GM19238 (cell line): ENCODE data around the gene PRKCQ.
"Not testable (repeated sequence)": the region's sequence is repeated elsewhere in the genome, so short reads cannot be mapped to it uniquely, and the experiment has no call there.

Experiments
- DNase-seq: peaks from one replicate; pipeline ENCODE4 v3.0.0; 2011; ENCODE audit warnings: low spot score; ENCODE audit not compliant: insufficient read length

The PRKCQ gene

DNA sequence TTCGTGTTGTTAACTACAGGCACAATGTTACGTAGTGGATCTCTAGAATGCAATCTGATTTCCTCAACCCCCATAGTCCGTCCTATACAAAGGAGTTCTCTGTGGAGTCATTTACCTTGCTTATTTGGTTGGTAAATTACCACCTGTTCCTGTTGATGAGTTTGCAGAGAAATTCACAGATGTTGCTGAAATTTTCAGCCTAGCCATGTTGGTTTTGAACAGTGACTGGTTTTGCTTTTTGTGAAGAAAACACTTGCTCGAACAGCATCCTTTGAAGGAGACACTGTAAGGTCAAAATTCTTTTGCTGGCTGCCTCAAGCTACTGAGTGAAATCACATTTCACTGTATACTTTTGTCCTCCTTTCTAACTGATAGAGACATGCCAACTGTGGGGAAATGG lies 15.4 kb upstream of the PRKCQ start:
- DNase-seq = no peak

DNA sequence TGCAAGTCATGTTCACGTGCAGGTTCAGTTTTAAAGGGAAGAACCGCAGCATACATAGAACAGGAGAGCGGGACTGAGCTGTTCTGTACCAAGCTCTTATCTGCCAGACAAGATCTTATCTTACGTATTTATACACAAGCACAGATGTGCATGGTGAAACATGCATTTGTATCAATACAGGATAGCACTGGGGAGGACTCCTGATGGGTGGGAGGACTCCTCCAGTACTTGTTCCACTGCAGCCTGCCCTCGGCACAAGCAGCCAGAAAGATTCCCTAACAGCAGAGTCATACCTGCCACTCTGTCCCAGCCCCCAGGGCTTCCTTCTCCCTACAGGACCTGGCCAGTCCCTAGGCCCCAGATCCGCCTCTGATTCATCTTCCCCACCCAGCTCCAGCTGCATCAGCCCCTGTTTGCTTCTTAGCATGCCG lies 13.2 kb upstream of the PRKCQ start:
- no peak for DNase-seq

DNA sequence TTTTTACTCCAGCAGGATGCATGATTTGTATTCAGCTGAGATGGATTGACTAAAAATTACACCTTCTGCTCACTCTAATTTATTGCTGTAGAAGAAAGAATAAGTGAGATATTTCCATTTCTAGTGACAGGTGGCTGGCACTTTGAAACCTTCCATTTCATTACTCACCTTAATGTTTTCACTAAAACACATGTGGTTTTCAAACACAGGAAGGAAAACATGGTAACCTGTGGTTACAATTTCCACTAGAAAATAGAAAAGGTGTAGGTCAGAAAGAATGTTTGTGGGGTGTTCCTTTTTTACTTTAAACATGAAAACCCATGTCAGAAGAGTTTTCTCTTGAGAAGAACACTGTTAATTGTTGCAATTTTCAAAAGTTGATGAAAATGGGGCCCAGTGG lies 12.0 kb upstream of the PRKCQ start:
- DNase-seq = no peak

DNA sequence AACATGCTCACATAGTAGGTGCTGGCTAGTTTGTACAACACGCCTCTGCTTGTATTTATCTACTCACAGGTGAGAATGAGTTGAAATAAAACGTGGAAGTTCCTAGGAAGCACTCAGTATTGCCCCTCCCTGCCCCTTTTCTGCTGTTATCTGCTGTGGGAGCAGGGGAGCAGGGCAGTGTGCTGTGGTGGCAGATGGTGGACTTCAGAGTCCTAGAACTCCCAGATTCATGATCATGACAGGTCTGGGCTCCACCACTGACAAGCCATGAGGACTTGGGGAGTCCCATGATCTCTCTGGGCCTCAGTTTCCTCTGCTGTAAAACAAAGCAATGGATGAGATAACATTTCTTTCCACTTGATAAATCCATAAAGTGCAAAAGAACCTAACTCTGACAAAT lies 11.6 kb upstream of the PRKCQ start:
- DNase-seq = no peak

DNA sequence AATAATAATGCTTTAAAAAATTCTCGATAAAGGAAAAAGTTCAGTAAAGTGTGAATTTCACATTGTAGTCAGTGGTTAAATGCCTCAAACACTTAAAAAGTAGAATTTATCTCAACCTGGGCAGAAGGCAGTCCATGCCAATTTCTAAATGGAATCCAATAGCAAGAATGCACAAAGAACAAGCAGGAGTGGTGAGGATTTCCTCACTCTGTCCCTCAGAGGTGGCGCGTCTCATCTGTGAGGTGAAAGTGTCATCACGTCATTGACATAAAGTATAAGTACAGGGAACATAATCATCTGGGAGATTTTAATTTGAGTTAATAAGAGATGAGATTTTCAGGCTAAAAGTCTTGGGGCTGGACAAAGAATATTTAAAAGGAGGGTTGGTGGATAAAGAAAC lies 10.0 kb upstream of the PRKCQ start:
- no peak for DNase-seq

DNA sequence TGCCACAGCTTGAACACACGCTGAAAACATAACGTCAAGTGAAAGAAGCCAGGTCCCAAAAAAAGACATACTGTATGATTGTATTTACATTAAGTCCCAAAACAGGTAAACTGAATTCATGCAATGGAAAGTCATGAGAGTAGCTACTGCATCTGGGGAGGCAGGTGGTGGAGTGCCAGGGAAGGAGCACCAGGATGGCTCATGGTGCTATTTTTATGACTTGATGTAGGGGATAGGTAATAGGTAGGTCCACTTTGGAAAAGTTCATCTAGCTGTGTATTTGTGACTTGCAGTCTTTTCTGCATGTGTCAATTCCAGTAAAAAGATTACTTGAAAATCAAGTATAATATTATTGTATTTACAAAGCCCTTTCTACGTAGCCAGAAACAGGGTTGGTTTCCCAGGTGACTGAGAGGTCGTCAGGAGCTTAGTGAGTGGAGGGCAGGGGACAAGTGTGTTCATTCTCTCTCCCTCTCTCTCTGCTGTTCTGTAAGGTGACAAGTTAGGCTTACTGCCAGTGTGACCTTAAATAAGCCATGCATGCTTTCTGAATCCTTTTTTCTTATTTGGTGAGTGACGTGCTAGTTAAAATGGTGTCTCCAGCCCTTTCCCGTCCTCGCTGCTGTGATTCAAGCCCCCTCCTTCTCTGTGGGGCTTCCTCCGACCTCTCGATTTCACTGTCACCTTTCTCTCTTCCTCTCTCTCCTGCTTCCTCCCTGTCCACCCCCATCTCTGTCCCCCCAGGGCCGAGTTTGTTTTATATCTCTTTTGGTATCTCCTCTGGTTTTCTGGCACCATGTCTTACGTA lies 9.4 kb upstream of the PRKCQ start:
- DNase-seq = no peak

DNA sequence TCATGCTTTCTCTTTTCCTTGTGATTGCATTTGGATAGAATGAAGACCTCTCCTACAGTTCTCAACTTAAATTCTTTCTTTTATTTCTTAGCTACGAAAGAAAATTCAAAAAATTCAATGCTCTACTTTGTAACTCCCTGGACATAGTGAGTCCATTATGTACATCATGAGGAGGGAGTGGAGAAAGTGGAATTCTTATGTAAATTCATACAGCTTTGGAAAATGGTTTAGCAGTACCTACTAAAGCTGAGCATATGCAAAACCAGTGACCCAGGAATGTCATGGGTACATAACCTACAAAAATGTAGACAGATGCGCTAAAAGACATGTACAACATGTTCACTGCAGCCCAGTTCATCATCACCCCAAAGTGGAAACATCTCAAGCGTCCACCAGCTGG lies 8.8 kb upstream of the PRKCQ start:
- DNase-seq = no peak

DNA sequence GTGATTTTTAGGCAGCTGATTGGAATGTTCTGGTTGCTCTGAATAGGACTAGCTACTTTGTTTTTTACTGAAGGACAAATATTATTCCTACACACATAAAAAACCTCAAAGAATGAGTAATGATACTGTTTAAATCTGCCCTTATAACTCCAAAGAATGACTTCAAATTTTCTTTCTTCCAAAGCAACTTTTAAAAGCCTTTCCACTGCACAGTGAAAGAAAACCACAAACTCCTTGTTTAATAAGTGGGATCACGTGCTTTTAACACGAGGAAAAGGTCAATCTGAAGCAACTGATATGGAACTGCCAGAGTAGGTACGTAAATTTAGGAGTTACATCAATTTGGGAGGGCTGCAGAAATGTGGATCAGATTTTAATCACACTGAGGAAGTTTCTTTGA lies 8.0 kb upstream of the PRKCQ start:
- DNase-seq = no peak

DNA sequence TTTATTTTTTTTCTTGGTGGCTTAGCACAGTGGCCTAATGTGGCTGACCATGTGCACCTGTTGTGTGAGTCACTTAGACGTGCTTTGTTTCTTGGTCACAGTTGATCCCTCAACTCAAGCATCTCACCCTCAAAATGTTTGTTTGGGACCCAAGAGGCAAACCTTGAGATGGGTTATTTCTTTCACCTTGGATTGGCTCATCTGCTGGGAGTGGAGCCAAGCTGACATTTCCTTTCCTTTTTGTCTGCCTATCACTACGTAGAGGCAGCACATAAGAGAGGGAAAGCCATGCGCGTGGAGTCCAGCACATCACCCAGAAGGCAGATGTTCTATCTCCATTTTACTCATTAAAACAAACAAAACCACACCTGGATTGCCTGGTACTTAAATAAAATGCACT lies 6.4 kb upstream of the PRKCQ start:
- no peak for DNase-seq

DNA sequence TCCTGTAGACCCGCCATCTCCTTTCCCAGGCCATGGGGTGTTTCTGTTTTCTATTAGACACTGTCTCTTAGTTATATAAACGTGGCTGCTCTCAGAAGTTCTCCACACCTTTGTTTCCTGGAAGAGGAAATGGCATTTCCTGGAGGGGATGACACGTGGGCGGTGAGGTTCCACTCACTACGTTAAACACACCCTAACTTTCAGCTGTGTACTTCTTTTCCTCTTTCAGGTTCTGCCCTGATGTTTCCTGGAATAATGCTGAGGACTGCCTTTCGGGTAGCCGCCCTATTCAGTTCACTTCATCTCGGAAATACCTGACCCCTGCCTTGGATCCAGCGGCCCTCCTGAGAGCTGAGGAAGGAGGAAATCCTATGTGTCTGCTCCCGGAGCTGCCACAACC lies 3.4 kb upstream of the PRKCQ start:
- no peak for DNase-seq

DNA sequence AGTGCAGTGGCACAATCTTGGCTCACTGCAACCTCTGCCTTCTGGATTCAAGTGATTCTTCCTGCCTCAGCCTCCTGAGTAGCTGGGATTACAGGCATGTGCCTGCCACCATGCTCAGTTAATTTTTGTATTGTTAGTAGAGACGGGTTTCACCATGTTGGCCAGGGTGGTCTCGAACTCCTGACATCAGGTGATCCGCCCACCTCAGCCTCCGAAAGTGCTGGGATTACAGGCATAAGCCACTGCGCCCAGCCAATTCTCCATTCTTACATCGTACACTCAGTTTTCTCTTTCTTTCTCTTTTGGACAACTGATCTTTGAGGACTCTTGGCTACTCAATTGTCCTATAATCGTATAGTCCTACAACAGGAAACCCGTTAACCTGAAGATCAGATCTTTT lies 2.8 kb upstream of the PRKCQ start:
- not testable (repeated sequence) for DNase-seq

DNA sequence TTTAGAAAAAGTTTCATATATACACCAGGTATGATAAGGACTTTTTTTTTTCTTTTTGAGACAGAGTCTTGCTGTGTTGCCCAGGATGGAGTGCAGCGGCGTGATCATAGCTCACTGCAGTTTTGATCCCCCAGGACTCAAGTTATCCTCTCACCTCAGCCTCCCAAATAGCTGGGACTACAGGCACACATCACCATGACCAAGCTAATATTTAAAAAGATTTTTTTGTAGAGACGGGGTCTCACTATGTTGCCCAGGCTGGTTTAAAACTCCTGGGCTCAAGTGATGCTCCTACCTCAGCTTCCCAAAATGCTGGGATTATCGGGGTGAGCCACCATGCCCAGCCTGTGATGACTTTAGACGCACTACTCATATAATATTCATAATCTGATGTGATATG lies 2.2 kb upstream of the PRKCQ start:
- DNase-seq = no peak

DNA sequence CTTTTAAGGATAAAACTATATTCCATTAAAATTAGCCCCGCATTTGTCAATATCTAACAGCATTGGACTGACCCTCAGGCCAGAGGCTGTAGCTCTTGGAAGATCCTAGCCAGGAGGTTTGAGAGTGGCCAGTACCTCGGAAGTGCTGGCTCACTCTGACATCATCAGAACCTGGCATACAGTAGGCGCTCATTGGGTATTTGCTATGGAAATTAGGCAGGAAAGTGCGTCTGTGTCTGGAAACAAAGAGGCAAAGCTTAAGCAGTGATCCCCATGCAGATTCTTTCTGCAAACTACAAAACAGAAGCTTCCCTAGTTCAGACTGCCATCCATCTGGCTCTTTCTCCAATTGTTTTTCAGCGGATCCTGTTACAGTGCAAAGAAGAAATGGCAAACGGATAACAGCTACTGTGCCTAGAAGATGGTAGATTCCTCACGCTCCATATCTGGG lies 1.7 kb upstream of the PRKCQ start:
- no peak for DNase-seq

DNA sequence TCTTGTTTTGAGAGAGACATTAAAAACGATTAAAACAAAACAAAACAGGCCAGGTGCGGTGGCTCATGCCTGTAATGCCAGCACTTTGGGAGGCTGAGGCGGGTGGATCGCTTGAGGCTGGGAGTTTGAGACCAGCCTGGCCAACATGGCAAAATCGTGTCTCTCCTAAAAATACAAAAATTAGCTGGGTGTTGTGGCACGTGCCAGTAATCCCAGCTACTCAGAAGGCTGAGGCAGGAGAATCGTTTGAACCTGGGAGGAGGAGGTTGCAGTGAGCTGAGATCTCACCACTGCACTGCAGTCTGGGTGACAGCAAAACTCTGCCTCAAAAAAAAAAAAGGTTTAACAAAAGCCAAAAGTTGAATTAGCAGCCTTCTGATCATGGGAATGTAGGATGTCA lies 1.1 kb upstream of the PRKCQ start:
- DNase-seq = not testable (repeated sequence)

DNA sequence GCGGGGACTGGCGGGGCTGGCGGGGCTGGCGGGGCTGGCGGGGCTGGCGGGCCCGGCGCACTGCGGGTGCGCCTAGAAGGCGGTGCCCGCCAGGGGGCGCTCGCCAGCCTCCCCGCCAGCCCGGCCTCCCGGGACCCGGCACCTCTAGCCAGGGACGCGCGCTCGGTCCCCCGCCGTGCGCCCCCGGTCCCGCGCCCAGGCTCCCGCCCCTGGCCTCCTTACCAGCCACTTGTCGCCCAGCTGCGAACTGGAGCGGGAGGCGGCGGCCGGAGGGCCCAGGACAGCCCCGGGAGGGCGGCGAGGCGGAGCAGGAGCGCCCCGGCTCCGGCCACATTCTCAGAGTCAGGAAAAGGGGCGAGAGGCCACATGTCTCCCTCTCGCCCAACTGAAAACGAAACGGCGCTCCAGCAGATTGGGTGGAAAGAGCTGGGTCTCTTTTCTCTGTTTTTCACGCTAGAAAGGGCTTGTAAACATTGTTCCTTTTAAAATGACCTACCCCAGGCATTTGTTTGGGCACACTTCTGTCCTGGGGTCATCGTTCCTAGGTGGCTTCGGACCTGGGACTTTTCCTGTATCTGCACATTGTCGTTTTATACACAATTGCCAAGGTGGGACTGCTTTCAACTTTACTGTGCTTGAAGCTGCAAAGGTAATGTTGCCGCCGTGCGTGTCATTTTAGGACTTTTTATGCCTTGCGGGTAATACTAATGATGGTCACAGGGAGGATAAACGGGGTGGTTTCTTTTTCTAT lies 378 bp upstream of the PRKCQ start:
- peak; percentile 65 for DNase-seq

DNA sequence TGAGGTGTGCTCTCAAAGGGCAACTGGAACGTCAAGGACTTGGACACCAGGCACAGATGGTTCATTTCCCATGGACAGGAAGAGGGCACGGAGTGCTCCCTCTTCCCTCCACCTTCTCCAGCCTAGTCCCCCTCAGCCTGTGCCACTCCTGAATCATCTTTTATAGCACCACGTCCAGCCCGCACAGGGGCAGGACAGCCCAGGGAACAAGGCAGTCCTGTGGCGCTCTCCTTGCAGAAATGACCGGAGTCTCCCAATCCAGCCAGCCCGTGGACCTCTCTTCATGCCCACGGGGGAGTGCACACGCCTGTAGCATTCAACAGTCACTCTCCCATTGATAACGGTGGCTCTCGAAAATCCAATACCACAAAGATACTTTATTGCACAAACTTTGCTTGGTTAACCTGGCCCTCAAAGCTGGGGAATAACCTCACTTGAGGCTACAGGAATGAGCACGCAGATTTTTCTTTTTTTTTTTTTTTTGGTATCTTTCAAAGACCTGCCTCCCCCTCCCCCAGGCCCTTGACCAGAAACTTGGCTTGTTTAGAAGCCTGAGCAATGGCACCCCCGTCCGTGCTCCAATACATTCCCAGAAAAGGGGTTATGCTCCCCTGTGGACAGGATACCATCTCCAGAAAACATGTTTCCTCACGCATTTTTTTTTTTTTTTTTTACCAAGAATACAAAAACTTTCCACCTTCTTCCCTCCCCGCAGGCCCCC lies 733 bp downstream of the PRKCQ start:
- DNase-seq = no peak

DNA sequence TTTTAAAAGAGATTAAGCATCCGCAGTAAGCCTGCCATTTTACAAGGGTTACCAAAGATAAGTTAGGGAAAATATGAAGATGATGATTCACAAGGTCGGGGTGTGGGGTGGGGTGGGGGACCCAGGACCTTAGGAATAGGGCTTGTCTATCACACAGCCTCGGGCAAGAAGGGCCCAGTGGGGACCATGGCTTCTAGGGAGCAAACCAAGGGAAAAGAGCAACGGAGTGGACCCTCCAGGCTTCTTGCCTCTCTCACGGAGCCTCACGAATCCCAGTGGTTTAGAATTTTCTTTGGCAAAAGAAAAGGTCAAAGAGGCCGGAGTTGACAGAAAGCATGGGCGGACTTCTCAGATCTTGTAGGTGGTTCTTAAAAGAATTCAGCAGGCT lies 1.3 kb downstream of the PRKCQ start:
- DNase-seq = no peak

DNA sequence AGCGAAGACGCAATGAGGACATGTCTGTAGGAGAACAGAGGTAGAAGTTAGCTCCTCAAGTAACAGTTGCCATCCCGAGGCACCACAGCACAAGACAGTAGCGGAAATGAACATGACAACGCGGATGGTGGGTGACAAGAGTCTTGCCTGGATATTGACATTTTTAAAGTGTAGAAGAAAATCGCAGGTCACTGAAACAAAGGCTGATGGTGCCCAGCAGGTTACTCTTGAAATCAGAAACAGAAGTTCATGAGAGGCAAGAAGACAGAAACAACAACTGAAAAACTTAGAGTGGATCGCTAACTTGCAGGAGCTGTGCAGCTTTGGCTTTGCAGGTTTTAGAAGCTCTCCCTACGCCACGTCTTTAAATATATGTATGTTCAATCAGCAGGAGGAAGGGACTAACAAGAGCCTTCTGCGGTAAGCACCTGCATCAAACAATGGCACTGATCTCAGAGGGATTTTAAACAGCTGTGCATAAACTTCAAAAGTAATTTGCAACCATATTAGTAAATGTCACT lies 1.8 kb downstream of the PRKCQ start:
- no peak for DNase-seq

DNA sequence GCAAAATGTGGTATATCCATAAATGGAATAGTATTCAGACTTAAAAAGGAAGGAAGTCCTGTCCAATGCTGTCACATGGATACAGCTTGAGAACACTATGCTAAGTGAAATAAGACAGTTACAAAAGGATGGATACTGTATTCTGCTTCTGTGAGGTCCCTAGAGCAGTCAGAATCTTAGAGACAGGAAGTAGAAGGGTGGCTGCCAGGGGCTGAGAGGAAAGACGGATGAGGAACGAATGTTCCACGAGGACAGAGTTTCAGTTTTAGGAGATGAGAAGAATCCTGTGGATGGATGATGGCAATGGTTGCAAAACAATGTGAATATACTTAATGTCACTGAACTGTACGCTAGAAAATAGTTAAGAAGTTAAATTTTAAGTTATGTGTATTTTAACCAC lies 3.8 kb downstream of the PRKCQ start:
- DNase-seq = no peak

DNA sequence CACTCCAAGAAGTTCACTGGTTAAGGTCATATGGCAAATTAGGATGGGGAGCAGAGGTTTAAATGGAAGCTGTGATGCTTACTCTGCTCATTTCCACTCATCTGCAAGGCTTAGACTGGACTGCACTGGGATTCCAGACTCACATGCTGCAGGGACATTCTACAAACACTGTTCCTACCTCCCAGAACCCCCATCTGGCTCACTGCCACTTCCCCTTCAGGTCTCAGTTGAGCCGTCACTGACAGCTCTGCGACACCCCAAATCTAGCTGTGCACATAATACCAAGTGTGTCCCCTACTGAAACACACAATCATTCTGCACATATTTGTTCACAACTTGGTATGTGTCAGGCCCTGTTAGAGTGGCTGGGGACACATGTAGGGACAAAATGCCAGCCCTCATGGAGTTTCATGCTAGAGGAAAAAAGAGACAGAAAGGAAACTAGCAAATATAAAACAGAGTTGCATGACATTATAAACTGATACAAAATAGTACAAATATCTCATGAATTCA lies 5.4 kb downstream of the PRKCQ start:
- DNase-seq = no peak

DNA sequence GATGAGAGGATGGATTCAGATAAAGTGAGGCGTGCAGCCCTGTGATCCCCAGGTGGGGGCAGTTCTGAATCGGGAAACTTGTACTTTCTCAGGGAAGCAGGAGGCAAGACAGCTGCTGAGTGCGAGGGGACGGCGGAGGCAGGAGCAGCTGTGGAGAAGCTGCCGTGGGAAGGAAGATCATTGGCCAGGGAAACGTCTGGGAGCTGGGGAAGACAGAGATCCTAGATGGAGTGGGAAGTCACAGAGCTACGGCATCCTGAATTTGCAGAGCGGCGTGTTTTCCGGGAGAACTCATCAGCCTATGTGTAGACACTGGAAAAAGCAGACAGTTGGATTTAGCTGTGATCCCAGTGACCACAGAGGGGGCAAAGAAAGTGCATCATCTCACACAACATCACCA lies 9.2 kb downstream of the PRKCQ start:
- no peak for DNase-seq

DNA sequence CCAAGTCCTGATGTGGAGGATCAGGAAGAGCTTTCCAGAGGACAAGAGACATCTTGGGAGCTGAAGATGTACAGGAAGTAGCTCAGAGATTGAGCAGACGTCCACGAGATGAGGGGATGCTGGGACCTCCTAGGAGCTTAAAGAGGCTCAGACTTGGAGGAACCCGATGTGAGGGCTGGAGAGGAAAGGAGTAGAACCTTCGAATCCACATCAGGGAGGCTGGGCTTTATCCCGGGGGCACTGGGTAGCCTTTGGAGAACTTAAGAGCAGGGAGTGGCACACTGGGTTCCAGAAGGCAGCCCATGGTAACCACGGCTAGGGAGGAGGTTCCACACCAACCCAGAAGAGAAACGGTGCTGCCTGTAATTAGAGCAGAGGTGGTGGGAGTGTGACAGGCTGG lies 10.8 kb downstream of the PRKCQ start:
- no peak for DNase-seq
